ENCODE data around the gene RBKS. TPM values are rescaled to one million over a fixed set of nuclear protein-coding genes. Genes with fewer than 3 reads are reported as not detected.

The RBKS gene
- total RNA-seq, 2 donors from 2014 or later = 5.8 to 11.5 TPM

DNA sequence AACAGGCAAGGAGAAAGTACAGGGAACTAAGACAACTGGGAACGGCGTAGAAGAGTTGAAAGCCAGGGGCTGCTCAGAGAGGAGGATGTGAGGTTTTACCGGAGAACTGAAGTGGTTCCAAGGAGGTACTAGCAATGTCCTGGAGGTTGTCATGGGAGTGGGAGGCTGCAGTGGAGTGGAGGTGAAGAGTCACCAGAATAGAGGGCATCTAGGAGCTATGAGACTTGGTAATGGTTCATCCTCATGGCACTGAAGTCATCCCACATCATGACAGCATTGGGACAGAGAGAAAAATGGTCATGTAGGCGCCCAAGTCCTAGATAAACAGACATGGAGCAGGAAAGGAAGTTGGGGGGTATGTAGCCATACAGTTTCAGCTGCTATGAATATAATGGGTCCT is 92.3 kb downstream of the RBKS start:
- peaks cover 8% of the 10 kb centered on the region for H3K4me1 Mint-ChIP-seq (ENCODE audit: low read depth)
- DNase-seq (no peak), ATAC-seq (replicated peaks in 1 of 2) (no peak)
- H3K27ac Mint-ChIP-seq = no peak overlapping the region
- no peaks in the 10 kb centered on the region for H3K27me3 Mint-ChIP-seq (ENCODE audit: low read depth)
- H3K4me3 Mint-ChIP-seq = no peak overlapping the region
- H3K36me3 Mint-ChIP-seq (ENCODE audit: insufficient read depth in 2 of 2) = no peaks in the 10 kb centered on the region
- H3K9me3 Mint-ChIP-seq = peaks cover 0 to 1% of the 10 kb centered on the region in 2 donors

DNA sequence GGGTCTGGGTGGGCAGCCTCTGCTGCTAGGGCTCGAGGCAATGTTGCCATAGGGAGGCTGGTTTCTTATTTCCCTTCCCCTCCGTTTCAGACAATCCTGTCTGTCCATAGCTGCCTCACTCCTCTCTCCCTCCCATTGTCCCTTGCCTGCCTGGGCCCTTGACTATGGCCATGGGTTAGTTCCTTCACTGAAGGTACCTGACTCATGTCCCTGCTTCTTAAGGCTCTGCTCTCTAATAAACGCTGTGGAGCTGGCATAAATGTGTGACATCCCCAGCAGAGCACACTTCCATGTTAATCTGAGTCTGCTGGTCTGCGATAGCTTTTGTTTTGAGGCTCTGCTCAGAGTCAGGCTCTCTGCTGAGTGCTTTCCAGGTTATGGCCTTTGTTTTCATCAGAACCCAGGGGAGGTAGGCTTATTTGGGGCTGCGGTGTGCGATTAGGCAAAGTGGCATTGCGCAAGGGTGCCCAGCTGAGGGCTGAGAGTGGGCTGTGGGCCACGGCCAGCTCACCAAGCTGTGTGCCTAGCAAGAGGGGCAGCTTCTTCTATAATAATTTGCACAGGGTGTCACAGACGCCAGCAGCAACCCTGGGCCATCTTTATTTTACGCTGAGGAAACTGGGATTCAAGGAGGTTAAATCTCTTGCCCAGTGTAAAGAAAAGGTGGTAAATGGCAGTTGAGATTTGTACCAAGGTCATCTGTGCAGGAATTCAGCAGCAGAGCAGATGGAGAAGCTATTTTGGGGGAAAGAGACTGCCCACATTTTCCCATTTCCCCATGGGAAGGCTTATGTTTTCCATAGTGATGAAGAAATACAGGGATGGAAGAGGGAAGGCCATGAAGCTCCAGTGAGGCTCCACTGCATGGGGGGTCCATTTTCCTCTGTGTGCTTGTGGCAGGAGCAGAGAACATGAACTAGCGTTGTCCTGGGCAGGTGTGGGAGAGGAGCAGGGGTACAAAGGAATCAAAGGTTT is 93.1 kb downstream of the RBKS start:
- DNase-seq (no peak), ATAC-seq (replicated peaks in 1 of 2) (no peak)
- Mint-ChIP-seq H3K27ac (no peak overlapping the region), H3K9me3 (peaks cover 0 to 1% of the 10 kb centered on the region in 2 donors), H3K4me1 (ENCODE audit: low read depth) (peaks cover 8% of the 10 kb centered on the region), H3K36me3 (ENCODE audit: insufficient read depth in 2 of 2) (no peaks in the 10 kb centered on the region), H3K4me3 (no peak overlapping the region), H3K27me3 (ENCODE audit: low read depth) (no peaks in the 10 kb centered on the region)

DNA sequence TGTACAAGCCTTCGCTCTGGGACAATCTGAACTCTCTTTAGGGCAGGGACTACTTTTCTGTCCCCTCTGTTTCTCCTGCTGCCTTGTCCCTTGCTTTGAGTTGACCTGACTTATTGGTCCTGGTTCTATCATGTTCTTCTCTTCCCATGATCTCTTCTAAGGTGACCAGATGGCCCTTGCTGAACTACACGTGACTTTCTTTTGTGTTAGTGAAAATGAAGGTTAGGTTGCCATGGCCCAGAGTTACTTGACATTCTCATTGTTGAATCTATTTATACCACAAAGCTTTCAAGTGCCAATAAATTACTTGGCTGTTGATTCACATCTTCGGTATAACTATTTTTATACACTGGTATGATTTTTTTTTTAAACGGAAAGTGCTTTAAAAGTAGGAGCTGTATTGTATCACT is 94.3 kb downstream of the RBKS start:
- peaks cover 0 to 1% of the 10 kb centered on the region in 2 donors for H3K9me3 Mint-ChIP-seq
- no peak for ATAC-seq (replicated peaks in 1 of 2)
- no peaks in the 10 kb centered on the region for H3K27me3 Mint-ChIP-seq (ENCODE audit: low read depth)
- no peak for DNase-seq
- no peak overlapping the region for H3K4me3 Mint-ChIP-seq
- H3K36me3 Mint-ChIP-seq (ENCODE audit: insufficient read depth in 2 of 2) = no peaks in the 10 kb centered on the region
- peaks cover 8% of the 10 kb centered on the region for H3K4me1 Mint-ChIP-seq (ENCODE audit: low read depth)
- no peak overlapping the region for H3K27ac Mint-ChIP-seq

DNA sequence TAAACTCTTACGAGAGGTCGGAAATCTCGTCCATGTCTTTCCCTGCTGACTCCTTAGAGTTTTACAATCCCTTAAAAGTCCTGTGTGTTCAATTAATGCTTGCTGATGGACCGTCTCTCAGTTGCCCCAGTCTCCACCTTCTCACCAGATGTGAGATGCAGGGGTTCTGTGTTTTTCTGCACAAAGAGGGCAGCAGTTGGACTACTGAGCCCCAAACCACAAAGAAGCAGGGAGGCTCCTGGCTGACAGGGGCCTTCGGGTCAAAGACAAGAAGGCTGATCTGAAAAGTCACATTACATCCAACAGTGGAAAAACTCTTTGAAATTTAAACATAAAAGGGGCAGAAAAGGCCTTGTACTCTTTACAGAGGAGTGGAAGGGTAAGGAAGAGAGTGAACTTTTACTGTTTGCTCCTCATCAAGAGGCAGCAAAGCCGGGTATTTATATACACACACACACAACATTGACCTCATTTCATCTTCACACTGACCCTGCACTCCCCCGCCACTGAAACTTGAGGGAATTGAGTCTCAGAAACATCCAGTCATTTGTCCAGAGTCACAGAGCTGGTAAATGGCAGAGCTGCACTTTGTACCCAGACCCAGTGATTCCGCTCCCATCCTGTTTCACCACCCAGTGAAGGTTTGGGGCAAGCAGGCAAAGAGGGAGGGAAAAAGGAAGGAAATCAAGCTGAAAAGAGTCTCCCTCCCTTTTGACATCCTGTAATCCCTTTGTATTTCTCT is 94.9 kb downstream of the RBKS start:
- Mint-ChIP-seq H3K4me3 (no peak overlapping the region), H3K9me3 (peaks cover 0 to 1% of the 10 kb centered on the region in 2 donors), H3K27ac (no peak overlapping the region), H3K27me3 (ENCODE audit: low read depth) (no peaks in the 10 kb centered on the region), H3K4me1 (ENCODE audit: low read depth) (peaks cover 8% of the 10 kb centered on the region), H3K36me3 (ENCODE audit: insufficient read depth in 2 of 2) (no peaks in the 10 kb centered on the region)
- no peak for DNase-seq
- ATAC-seq (replicated peaks in 1 of 2) = no peak

DNA sequence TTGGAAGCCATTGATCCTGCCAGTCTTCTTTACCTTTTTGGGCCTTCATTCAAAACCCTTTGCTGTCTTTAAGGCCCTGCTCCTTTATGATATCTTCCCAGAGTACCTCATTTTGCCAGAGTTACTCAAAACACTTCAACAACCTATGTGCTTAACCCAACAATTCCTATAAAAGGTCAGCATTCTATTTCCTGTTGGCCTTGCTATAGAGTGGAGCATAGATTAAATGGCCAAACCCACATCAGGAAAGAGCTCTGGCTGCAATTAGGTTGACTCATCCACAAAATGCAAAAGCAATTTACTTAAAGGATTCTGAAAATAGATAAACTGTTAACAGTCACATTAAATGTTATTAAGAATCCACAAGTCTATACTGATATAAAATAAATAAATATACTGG is 97.4 kb downstream of the RBKS start:
- Mint-ChIP-seq H3K36me3 (ENCODE audit: insufficient read depth in 2 of 2) (no peaks in the 10 kb centered on the region), H3K27ac (no peak overlapping the region), H3K4me1 (ENCODE audit: low read depth) (peaks cover 8% of the 10 kb centered on the region), H3K9me3 (peaks cover 0 to 1% of the 10 kb centered on the region in 2 donors), H3K4me3 (no peak overlapping the region), H3K27me3 (ENCODE audit: low read depth) (no peaks in the 10 kb centered on the region)
- no peak for ATAC-seq (replicated peaks in 1 of 2)
- DNase-seq = no peak

DNA sequence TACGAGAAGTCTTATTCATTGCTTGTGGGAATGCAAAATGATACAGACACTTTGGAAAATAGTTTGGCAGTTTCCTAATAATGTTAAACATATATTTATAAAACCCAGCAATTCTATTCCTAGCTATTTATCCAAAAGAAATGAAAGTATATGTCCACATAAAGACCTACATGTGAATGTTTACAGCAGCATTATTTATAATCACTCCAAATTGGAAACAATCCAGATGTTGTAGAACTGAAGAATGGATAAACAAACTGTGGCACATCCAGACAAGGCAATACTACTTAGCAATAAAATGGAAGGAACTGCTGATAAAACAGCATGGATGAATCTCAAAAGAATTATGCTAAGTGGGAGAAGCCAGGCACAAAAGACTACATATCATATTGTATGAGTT is 99.4 kb downstream of the RBKS start:
- Mint-ChIP-seq H3K4me1 (ENCODE audit: low read depth) (peaks cover 8% of the 10 kb centered on the region), H3K27me3 (ENCODE audit: low read depth) (no peaks in the 10 kb centered on the region), H3K9me3 (no peaks in the 10 kb centered on the region), H3K27ac (no peak overlapping the region), H3K4me3 (no peak overlapping the region), H3K36me3 (ENCODE audit: insufficient read depth in 2 of 2) (no peaks in the 10 kb centered on the region)
- DNase-seq (no peak), ATAC-seq (replicated peaks in 1 of 2) (no peak)

DNA sequence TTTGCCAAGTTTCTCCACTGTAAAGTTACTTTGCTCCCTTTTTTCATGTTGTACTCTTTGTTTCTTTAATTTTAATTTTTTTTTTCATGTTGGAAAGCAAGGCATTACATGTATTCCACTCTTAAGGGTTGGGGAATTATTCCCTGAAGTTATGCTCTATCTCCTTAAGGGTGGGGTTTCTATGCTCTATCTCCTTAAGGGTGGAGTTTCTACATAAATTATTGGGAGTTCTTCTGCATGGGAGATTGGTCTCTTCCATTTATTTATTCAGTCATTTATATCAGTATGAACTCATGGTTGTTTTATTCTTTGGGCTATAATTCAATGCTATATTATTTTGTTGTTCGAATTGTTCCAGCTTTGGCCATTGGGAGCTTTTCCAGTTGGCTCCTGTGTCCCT is 107.5 kb downstream of the RBKS start:
- ATAC-seq (replicated peaks in 1 of 2) = no peak
- H3K27me3 Mint-ChIP-seq (ENCODE audit: low read depth) = no peaks in the 10 kb centered on the region
- no peak overlapping the region for H3K4me3 Mint-ChIP-seq
- no peak for DNase-seq
- H3K27ac Mint-ChIP-seq = no peak overlapping the region
- peaks cover 10% of the 10 kb centered on the region for H3K4me1 Mint-ChIP-seq (ENCODE audit: low read depth)
- peaks cover 2 to 9% of the 10 kb centered on the region in 2 donors for H3K36me3 Mint-ChIP-seq (ENCODE audit: insufficient read depth in 2 of 2)
- H3K9me3 Mint-ChIP-seq = no peaks in the 10 kb centered on the region

DNA sequence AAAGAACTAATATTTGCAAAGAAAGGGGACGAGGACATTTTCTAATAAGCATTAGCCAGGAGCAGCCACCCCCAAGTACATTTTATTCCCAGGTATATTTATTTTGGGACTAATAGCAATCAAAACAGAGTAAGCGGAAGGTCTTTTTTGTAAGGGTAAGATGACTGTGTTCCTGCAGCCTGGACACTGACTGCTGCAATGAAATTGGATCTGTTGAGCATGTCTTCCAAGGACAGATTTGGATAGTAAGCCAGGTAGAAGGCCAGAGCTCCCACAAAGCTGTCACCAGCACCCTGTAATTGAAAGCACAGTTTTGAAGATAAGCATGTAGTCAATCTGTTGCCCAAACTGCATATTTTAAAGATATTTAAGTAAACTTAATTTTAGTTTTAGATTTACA is 108.7 kb downstream of the RBKS start:
- H3K9me3 Mint-ChIP-seq = no peaks in the 10 kb centered on the region
- peaks cover 2 to 9% of the 10 kb centered on the region in 2 donors for H3K36me3 Mint-ChIP-seq (ENCODE audit: insufficient read depth in 2 of 2)
- no peak overlapping the region for H3K4me3 Mint-ChIP-seq
- no peaks in the 10 kb centered on the region for H3K27me3 Mint-ChIP-seq (ENCODE audit: low read depth)
- peak overlapping the region; percentile 19 for H3K27ac Mint-ChIP-seq
- DNase-seq = no peak
- no peak for ATAC-seq (replicated peaks in 1 of 2)
- H3K4me1 Mint-ChIP-seq (ENCODE audit: low read depth) = peaks cover 16% of the 10 kb centered on the region

DNA sequence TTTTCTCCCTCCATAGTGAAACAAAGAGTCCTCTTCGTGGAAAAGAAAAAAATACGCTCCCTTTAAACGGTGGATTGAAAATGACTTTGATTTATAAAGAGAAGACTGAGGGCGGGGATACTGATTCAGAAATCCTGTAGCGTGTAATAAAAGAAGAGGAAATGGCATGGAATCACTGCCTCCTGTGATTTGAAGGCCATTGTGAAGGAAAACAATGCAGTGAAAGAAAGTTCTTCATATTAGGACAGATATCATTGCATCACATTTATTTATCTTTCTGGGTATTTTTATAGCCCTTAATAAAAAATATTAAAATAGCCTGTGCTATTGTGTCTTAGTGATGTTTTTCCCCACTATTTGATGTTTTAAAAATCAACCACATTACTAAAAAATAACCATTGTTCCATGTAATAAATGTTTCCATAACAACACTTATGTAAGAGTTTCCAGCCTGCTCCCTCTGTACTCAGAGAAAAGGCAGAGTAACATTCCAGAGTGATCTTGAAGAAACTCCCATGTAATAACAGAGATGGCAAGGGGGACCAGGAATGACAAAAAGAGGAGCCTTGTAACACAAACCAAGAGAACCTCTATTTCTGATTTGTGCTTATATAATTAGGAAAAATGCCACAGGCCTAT is 110.7 kb downstream of the RBKS start:
- no peak overlapping the region for H3K4me3 Mint-ChIP-seq
- peaks cover 28% of the 10 kb centered on the region for H3K4me1 Mint-ChIP-seq (ENCODE audit: low read depth)
- H3K27me3 Mint-ChIP-seq (ENCODE audit: low read depth) = no peaks in the 10 kb centered on the region
- ATAC-seq (replicated peaks in 1 of 2) (no peak), DNase-seq (no peak)
- peaks cover 4 to 18% of the 10 kb centered on the region in 2 donors for H3K36me3 Mint-ChIP-seq (ENCODE audit: insufficient read depth in 2 of 2)
- H3K9me3 Mint-ChIP-seq = no peaks in the 10 kb centered on the region
- H3K27ac Mint-ChIP-seq = no peak overlapping the region

DNA sequence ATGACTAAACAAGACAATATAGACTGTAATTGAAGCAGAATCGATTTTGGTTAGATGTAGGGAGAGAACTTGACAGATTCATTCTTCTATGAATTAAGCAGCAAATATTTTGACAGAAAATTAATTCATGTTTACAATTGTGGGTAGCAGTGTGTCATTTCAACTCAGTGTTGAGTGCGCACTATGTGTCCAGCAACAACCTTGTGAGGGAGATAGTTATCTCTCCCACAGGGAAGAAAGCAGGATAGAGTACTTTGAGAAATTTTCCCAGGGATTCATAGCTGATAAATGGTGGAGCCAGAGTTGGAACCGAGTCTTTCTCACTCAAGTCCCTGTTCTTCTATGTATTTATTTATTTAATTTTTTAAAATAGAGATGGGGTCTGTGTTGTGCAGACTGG is 113.5 kb downstream of the RBKS start:
- H3K36me3 Mint-ChIP-seq (ENCODE audit: insufficient read depth in 2 of 2) = peaks cover 7 to 25% of the 10 kb centered on the region in 2 donors
- no peaks in the 10 kb centered on the region for H3K9me3 Mint-ChIP-seq
- no peaks in the 10 kb centered on the region for H3K27me3 Mint-ChIP-seq (ENCODE audit: low read depth)
- H3K27ac Mint-ChIP-seq = no peak overlapping the region
- H3K4me3 Mint-ChIP-seq = no peak overlapping the region
- DNase-seq (no peak), ATAC-seq (replicated peaks in 1 of 2) (no peak)
- peaks cover 55% of the 10 kb centered on the region for H3K4me1 Mint-ChIP-seq (ENCODE audit: low read depth)

DNA sequence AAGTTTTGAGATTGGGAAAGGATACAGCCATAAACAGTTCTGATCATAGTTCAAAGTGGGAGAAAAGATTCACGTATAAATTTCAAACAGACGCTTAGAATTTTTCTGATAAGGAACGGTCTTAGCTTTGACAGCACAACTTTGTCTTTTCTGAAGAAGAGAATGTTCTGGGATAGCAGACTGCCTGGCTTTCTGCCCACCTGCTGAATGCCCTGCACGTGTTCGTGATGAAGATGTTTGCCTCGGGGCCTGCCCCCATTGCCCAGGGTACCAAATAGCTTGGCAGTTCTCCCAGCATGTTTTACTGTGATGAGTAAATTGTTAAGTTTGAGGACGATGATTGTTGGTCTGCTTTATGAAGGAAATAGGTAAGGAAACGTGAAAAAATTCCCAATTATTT is 114.1 kb downstream of the RBKS start:
- Mint-ChIP-seq H3K4me3 (no peak overlapping the region), H3K36me3 (ENCODE audit: insufficient read depth in 2 of 2) (peaks cover 7 to 25% of the 10 kb centered on the region in 2 donors), H3K27ac (peak overlapping the region; percentile 74), H3K27me3 (ENCODE audit: low read depth) (no peaks in the 10 kb centered on the region), H3K9me3 (no peaks in the 10 kb centered on the region), H3K4me1 (ENCODE audit: low read depth) (peaks cover 57% of the 10 kb centered on the region)
- no peak for ATAC-seq (replicated peaks in 1 of 2)
- DNase-seq = no peak

DNA sequence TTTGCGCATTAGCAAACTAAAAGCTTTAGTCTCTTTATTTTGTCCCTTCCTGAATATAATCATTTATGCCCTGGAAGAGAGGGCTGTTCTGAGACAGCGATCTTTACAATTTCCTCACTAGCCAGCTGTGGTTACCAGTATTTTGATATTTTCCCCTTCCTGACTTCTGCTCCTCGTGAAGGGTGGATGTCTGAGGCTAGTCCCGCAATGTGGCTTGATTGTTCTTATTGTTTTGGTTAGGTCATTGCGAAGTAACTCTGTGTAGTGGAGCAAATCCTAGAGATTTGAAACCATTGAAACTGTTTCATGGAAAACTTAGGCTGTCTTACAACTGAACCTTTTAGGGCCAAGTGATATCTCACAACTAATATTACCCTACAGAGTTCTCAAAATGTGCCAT is 116.2 kb downstream of the RBKS start:
- no peaks in the 10 kb centered on the region for H3K9me3 Mint-ChIP-seq
- H3K27me3 Mint-ChIP-seq (ENCODE audit: low read depth) = no peaks in the 10 kb centered on the region
- peak overlapping the region; percentile 74 to 99 for H3K4me3 Mint-ChIP-seq
- ATAC-seq (replicated peaks in 1 of 2) (no peak), DNase-seq (no peak)
- peak overlapping the region; percentile 24 for H3K27ac Mint-ChIP-seq
- peaks cover 60% of the 10 kb centered on the region for H3K4me1 Mint-ChIP-seq (ENCODE audit: low read depth)
- peaks cover 7 to 19% of the 10 kb centered on the region in 2 donors for H3K36me3 Mint-ChIP-seq (ENCODE audit: insufficient read depth in 2 of 2)

DNA sequence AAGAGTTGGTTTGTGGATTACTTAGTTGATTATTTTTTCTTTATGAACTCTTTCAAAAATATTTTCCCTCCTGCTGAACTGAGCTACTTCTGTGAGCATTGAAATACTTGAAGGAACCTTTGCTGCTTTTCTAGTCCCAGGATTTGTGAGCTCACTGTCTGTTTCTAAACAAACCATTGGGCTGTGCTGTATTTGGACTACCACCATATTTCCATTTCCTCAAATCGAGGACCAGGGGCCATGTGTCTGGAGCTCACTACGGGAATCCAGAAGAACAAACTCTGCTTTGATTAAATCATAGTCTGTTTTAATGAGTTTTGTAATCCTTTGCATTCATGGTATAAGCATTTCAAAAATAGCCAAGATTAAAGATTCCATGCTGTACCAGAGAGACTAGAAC is 117.4 kb downstream of the RBKS start:
- peaks cover 51% of the 10 kb centered on the region for H3K4me1 Mint-ChIP-seq (ENCODE audit: low read depth)
- no peaks in the 10 kb centered on the region for H3K27me3 Mint-ChIP-seq (ENCODE audit: low read depth)
- no peak for DNase-seq
- no peak for ATAC-seq (replicated peaks in 1 of 2)
- H3K9me3 Mint-ChIP-seq = no peaks in the 10 kb centered on the region
- peak overlapping the region; percentile 80 for H3K27ac Mint-ChIP-seq
- peak overlapping the region; percentile 74 to 99 for H3K4me3 Mint-ChIP-seq
- H3K36me3 Mint-ChIP-seq (ENCODE audit: insufficient read depth in 2 of 2) = peaks cover 6 to 16% of the 10 kb centered on the region in 2 donors

All from activated T-cell treated with anti-CD3 and anti-CD28 coated beads, Interleukin-2, amount 50 U/mL, for 72 hours (primary cell).